Measurements from ENCODE around the gene RGL4.

The RGL4 gene

DNA sequence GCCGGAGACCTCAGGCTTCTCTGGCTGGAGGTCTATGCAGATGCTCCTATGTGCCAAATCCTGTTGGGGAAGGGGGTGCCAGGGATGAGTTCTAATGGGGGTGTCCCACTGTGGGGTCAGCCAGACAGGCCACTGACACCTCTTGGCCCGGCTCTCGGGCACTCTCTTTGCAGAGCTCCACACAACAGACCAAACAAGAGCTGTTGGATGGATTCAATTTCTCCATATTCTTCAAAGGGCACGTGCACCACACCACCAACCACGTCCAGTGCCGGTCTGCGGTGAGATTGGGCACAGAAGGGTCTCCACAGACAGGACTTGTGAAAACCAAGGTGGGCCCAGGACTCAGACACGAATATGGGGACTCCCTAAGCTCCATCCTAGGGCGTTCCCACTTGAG is 2.2 kb upstream of the RGL4 start:
- H3K27me3 ChIP-seq = no peaks in the 10 kb centered on the region

DNA sequence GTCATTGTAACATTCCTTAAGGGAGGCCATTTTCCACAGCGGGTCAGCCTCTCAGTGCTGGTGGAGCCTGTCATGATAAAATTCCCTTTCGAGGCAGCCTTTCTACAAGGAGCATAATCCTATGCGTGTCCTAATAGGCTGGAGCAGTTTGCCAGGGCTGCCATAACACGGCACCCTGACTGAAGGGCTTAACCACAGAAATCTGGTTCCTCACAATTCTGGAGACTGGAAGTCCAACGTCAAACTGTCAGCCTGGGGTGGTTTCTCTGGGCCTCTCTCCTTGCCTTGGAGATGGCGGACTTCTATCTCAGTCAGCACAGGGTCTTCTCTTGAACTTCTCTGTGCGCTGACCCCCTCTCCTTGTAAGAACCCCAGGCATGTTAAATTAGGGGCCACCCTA is 1.4 kb upstream of the RGL4 start:
- no peak overlapping the region for H3K27ac ChIP-seq
- peaks cover 15 to 44% (median 18%) of the 10 kb centered on the region in 3 donors for H3K36me3 ChIP-seq
- no peaks in the 10 kb centered on the region for H3K27me3 ChIP-seq
- H3K4me3 ChIP-seq = no peak overlapping the region
- intact Hi-C loops (cut with DNase I; ENCODE audit: low total_unique reads) = no loop called here
- TF ChIP-seq CTCF (IDR thresholded peaks at IDR 0.05) = no peak
- no peaks in the 10 kb centered on the region for H3K9me3 ChIP-seq
- no peaks in the 10 kb centered on the region for H3K4me1 ChIP-seq
- DNase-seq = no peak

More for the DNA sequence above, 2.2 kb upstream of the RGL4 start:
- Histone ChIP-seq H3K4me1 (no peaks in the 10 kb centered on the region), H3K9me3 (no peaks in the 10 kb centered on the region), H3K27ac (no peak overlapping the region), H3K36me3 (peaks cover 6 to 42% (median 10%) of the 10 kb centered on the region in 3 donors), H3K4me3 (no peak overlapping the region)
- no peak for TF ChIP-seq CTCF (IDR thresholded peaks at IDR 0.05)
- intact Hi-C loops (cut with DNase I; ENCODE audit: low total_unique reads) = no loop called here
- DNase-seq = no peak

GRCh38 chr22:23691748-23692423 is 1.1 kb downstream of the RGL4 start:
- Histone ChIP-seq H3K9me3 (no peaks in the 10 kb centered on the region), H3K27ac (no peak overlapping the region), H3K4me3 (no peak overlapping the region), H3K27me3 (no peaks in the 10 kb centered on the region), H3K4me1 (no peaks in the 10 kb centered on the region), H3K36me3 (peaks cover 27 to 67% (median 30%) of the 10 kb centered on the region in 3 donors)
- no peak for DNase-seq
- no peak for TF ChIP-seq CTCF (IDR thresholded peaks at IDR 0.05)
- intact Hi-C loops (cut with DNase I; ENCODE audit: low total_unique reads) = no loop called here

DNA sequence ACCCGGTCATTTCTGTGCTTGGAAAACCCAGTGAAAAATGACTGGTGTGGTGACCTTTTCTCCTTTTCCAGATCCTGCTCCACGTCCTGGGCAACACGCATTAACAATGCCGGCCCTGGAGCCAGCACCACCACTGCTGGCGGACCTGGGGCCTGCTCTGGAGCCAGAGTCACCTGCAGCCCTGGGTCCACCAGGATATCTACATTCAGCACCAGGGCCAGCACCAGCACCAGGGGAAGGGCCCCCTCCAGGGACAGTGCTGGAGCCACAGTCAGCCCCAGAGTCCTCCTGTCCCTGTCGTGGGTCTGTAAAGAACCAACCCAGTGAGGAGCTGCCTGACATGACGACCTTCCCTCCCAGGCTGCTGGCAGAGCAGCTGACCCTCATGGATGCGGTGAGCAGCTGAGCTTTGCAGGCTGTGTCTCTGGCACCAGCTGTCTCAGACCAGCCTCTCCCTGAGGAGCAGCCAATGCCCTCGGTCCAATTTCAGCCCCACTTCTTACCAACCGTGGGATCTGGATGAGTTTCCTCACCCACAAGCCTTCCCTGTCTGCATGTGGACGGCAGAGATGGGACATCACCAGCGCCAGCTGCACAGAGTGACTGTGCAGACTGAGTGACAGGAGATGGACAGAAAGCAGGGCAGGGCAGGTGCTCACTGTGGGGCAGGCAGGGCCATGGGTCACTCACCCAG is 1.9 kb downstream of the RGL4 start:
- Histone ChIP-seq H3K27ac (no peak overlapping the region), H3K4me1 (no peaks in the 10 kb centered on the region), H3K4me3 (no peak overlapping the region), H3K9me3 (no peaks in the 10 kb centered on the region), H3K36me3 (peaks cover 27 to 73% (median 34%) of the 10 kb centered on the region in 3 donors), H3K27me3 (no peaks in the 10 kb centered on the region)
- intact Hi-C loops (cut with DNase I; ENCODE audit: low total_unique reads) = no loop called here
- no peak for TF ChIP-seq CTCF (IDR thresholded peaks at IDR 0.05)
- DNase-seq = no peak

DNA sequence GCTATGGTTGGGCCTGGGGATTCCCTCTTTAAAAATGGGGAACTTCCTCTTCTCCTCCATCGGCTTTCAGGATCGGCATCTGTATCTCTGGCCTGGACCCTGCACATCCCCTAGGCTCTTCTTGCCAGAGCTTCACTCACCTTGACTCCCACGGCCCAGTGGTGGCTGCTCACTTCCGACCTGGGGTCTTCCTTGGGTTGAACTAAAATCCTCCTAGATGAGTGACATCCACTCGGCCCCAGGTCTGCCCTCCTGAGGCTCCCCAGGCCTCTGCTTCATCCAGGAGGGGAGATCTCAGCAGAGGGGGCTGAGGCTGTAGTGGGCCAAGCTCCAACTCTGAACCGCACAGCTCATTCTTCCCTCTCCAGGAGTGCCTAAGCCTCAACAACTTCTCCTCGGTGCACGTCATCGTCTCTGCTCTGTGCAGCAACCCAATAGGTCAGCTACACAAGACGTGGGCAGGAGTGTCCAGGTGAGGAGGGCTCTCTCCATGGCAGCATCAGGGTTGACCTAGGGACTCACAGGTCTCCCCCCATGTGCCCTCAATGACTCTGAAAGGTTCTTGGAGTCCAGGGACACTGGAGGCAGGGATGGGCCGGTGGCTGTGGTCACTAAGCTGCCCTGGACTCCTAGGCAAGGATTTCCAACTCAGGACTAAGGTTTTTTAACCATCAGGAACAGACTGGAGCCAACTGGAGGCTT is 3.3 kb downstream of the RGL4 start:
- TF ChIP-seq CTCF (IDR thresholded peaks at IDR 0.05) = no peak
- Histone ChIP-seq H3K4me1 (no peaks in the 10 kb centered on the region), H3K9me3 (no peaks in the 10 kb centered on the region), H3K36me3 (peaks cover 23 to 87% (median 47%) of the 10 kb centered on the region in 3 donors), H3K27ac (no peak overlapping the region), H3K4me3 (no peak overlapping the region), H3K27me3 (no peaks in the 10 kb centered on the region)
- DNase-seq = no peak
- intact Hi-C loops (cut with DNase I; ENCODE audit: low total_unique reads) = no loop called here
